ENCODE results near the gene FAAP100.

FAAP100 gene

GRCh38 chr17:81575836-81576235 lies 23.7 kb upstream of the FAAP100 start:
- Histone ChIP-seq H3K36me3 (ENCODE audit: control insufficient read depth in 1 of 2, insufficient read depth in 2 of 2, low read length in 2 of 2) (peaks cover 27 to 48% of the 10 kb centered on the region in 2 donors), H3K27ac (ENCODE audit: low read length) (no peak overlapping the region), H3K4me1 (ENCODE audit: control insufficient read depth in 1 of 2, insufficient read depth in 2 of 2, low read length in 2 of 2) (no peaks in the 10 kb centered on the region), H3K27me3 (ENCODE audit: low read depth, low read length) (no peaks in the 10 kb centered on the region), H3K9me3 (ENCODE audit: control insufficient read depth in 1 of 2, low read length in 2 of 2) (no peaks in the 10 kb centered on the region), H3K4me3 (ENCODE audit: low read depth in 1 of 2, low read length in 2 of 2) (no peak overlapping the region)

GRCh38 chr17:81574643-81574956 lies 22.4 kb upstream of the FAAP100 start:
- Histone ChIP-seq H3K27ac (ENCODE audit: low read length) (no peak overlapping the region), H3K36me3 (ENCODE audit: control insufficient read depth in 1 of 2, insufficient read depth in 2 of 2, low read length in 2 of 2) (peaks cover 32 to 49% of the 10 kb centered on the region in 2 donors)

GRCh38 chr17:81573794-81574642 lies 21.9 kb upstream of the FAAP100 start:
- no peak overlapping the region for H3K27ac ChIP-seq (ENCODE audit: low read length)
- H3K4me1 ChIP-seq (ENCODE audit: control insufficient read depth in 1 of 2, insufficient read depth in 2 of 2, low read length in 2 of 2) = no peaks in the 10 kb centered on the region
- no peak overlapping the region for H3K4me3 ChIP-seq (ENCODE audit: low read depth in 1 of 2, low read length in 2 of 2)
- peaks cover 38 to 49% of the 10 kb centered on the region in 2 donors for H3K36me3 ChIP-seq (ENCODE audit: control insufficient read depth in 1 of 2, insufficient read depth in 2 of 2, low read length in 2 of 2)
- no peaks in the 10 kb centered on the region for H3K27me3 ChIP-seq (ENCODE audit: low read depth, low read length)
- no peaks in the 10 kb centered on the region for H3K9me3 ChIP-seq (ENCODE audit: control insufficient read depth in 1 of 2, low read length in 2 of 2)

More at GRCh38 chr17:81574643-81574956, 22.4 kb upstream of the FAAP100 start:
- H3K27me3 ChIP-seq (ENCODE audit: low read depth, low read length) = no peaks in the 10 kb centered on the region
- H3K9me3 ChIP-seq (ENCODE audit: control insufficient read depth in 1 of 2, low read length in 2 of 2) = no peaks in the 10 kb centered on the region
- no peaks in the 10 kb centered on the region for H3K4me1 ChIP-seq (ENCODE audit: control insufficient read depth in 1 of 2, insufficient read depth in 2 of 2, low read length in 2 of 2)
- H3K4me3 ChIP-seq (ENCODE audit: low read depth in 1 of 2, low read length in 2 of 2) = no peak overlapping the region

GRCh38 chr17:81572563-81573168 lies 20.5 kb upstream of the FAAP100 start:
- Histone ChIP-seq H3K27me3 (ENCODE audit: low read depth, low read length) (no peaks in the 10 kb centered on the region), H3K4me1 (ENCODE audit: control insufficient read depth in 1 of 2, insufficient read depth in 2 of 2, low read length in 2 of 2) (peaks cover 0 to 10% of the 10 kb centered on the region in 2 donors), H3K4me3 (ENCODE audit: low read depth in 1 of 2, low read length in 2 of 2) (no peak overlapping the region), H3K9me3 (ENCODE audit: control insufficient read depth in 1 of 2, low read length in 2 of 2) (no peaks in the 10 kb centered on the region), H3K36me3 (ENCODE audit: control insufficient read depth in 1 of 2, insufficient read depth in 2 of 2, low read length in 2 of 2) (peaks cover 49 to 56% of the 10 kb centered on the region in 2 donors), H3K27ac (ENCODE audit: low read length) (no peak overlapping the region)

GRCh38 chr17:81570964-81571363 lies 18.8 kb upstream of the FAAP100 start:
- no peak overlapping the region for H3K4me3 ChIP-seq (ENCODE audit: low read depth in 1 of 2, low read length in 2 of 2)
- no peaks in the 10 kb centered on the region for H3K27me3 ChIP-seq (ENCODE audit: low read depth, low read length)
- H3K9me3 ChIP-seq (ENCODE audit: control insufficient read depth in 1 of 2, low read length in 2 of 2) = no peaks in the 10 kb centered on the region
- peaks cover 55 to 58% of the 10 kb centered on the region in 2 donors for H3K36me3 ChIP-seq (ENCODE audit: control insufficient read depth in 1 of 2, insufficient read depth in 2 of 2, low read length in 2 of 2)
- H3K27ac ChIP-seq (ENCODE audit: low read length) = no peak overlapping the region
- peaks cover 11 to 27% of the 10 kb centered on the region in 2 donors for H3K4me1 ChIP-seq (ENCODE audit: control insufficient read depth in 1 of 2, insufficient read depth in 2 of 2, low read length in 2 of 2)

GRCh38 chr17:81569986-81570514 lies 17.9 kb upstream of the FAAP100 start:
- Histone ChIP-seq H3K4me3 (ENCODE audit: low read depth in 1 of 2, low read length in 2 of 2) (no peak overlapping the region), H3K36me3 (ENCODE audit: control insufficient read depth in 1 of 2, insufficient read depth in 2 of 2, low read length in 2 of 2) (peaks cover 57 to 63% of the 10 kb centered on the region in 2 donors), H3K9me3 (ENCODE audit: control insufficient read depth in 1 of 2, low read length in 2 of 2) (no peaks in the 10 kb centered on the region), H3K27me3 (ENCODE audit: low read depth, low read length) (no peaks in the 10 kb centered on the region), H3K4me1 (ENCODE audit: control insufficient read depth in 1 of 2, insufficient read depth in 2 of 2, low read length in 2 of 2) (peaks cover 11 to 34% of the 10 kb centered on the region in 2 donors), H3K27ac (ENCODE audit: low read length) (no peak overlapping the region)

- no peak overlapping the region for H3K4me3 ChIP-seq (ENCODE audit: low read depth in 1 of 2, low read length in 2 of 2)
- H3K27ac ChIP-seq (ENCODE audit: low read length) = no peak overlapping the region
- H3K36me3 ChIP-seq (ENCODE audit: control insufficient read depth in 1 of 2, insufficient read depth in 2 of 2, low read length in 2 of 2) = peaks cover 62 to 67% of the 10 kb centered on the region in 2 donors
- H3K27me3 ChIP-seq (ENCODE audit: low read depth, low read length) = no peaks in the 10 kb centered on the region
- H3K4me1 ChIP-seq (ENCODE audit: control insufficient read depth in 1 of 2, insufficient read depth in 2 of 2, low read length in 2 of 2) = peaks cover 11 to 35% of the 10 kb centered on the region in 2 donors
- H3K9me3 ChIP-seq (ENCODE audit: control insufficient read depth in 1 of 2, low read length in 2 of 2) = no peaks in the 10 kb centered on the region
Observed at GRCh38 chr17:81568416-81568815, 16.3 kb upstream of the FAAP100 start.

GRCh38 chr17:81567191-81567590 lies 15.0 kb upstream of the FAAP100 start:
- peak overlapping the region; percentile 21 to 40 for H3K4me3 ChIP-seq (ENCODE audit: low read depth in 1 of 2, low read length in 2 of 2)
- H3K27ac ChIP-seq (ENCODE audit: low read length) = peak overlapping the region; percentile 78
- peaks cover 11 to 35% of the 10 kb centered on the region in 2 donors for H3K4me1 ChIP-seq (ENCODE audit: control insufficient read depth in 1 of 2, insufficient read depth in 2 of 2, low read length in 2 of 2)
- peaks cover 60 to 75% of the 10 kb centered on the region in 2 donors for H3K36me3 ChIP-seq (ENCODE audit: control insufficient read depth in 1 of 2, insufficient read depth in 2 of 2, low read length in 2 of 2)
- no peaks in the 10 kb centered on the region for H3K27me3 ChIP-seq (ENCODE audit: low read depth, low read length)
- H3K9me3 ChIP-seq (ENCODE audit: control insufficient read depth in 1 of 2, low read length in 2 of 2) = no peaks in the 10 kb centered on the region

GRCh38 chr17:81566461-81567126 lies 14.4 kb upstream of the FAAP100 start:
- Histone ChIP-seq H3K4me3 (ENCODE audit: low read depth in 1 of 2, low read length in 2 of 2) (peak overlapping the region; percentile 21 to 40), H3K27me3 (ENCODE audit: low read depth, low read length) (no peaks in the 10 kb centered on the region), H3K36me3 (ENCODE audit: control insufficient read depth in 1 of 2, insufficient read depth in 2 of 2, low read length in 2 of 2) (peaks cover 58 to 72% of the 10 kb centered on the region in 2 donors), H3K4me1 (ENCODE audit: control insufficient read depth in 1 of 2, insufficient read depth in 2 of 2, low read length in 2 of 2) (peaks cover 11 to 35% of the 10 kb centered on the region in 2 donors), H3K27ac (ENCODE audit: low read length) (peak overlapping the region; percentile 78), H3K9me3 (ENCODE audit: control insufficient read depth in 1 of 2, low read length in 2 of 2) (no peaks in the 10 kb centered on the region)

GRCh38 chr17:81565231-81565630 lies 13.1 kb upstream of the FAAP100 start:
- no peak overlapping the region for H3K4me3 ChIP-seq (ENCODE audit: low read depth in 1 of 2, low read length in 2 of 2)
- peak overlapping the region; percentile 13 for H3K27ac ChIP-seq (ENCODE audit: low read length)
- H3K4me1 ChIP-seq (ENCODE audit: control insufficient read depth in 1 of 2, insufficient read depth in 2 of 2, low read length in 2 of 2) = peaks cover 11 to 35% of the 10 kb centered on the region in 2 donors
- no peaks in the 10 kb centered on the region for H3K27me3 ChIP-seq (ENCODE audit: low read depth, low read length)
- no peaks in the 10 kb centered on the region for H3K9me3 ChIP-seq (ENCODE audit: control insufficient read depth in 1 of 2, low read length in 2 of 2)
- peaks cover 44 to 69% of the 10 kb centered on the region in 2 donors for H3K36me3 ChIP-seq (ENCODE audit: control insufficient read depth in 1 of 2, insufficient read depth in 2 of 2, low read length in 2 of 2)

GRCh38 chr17:81564778-81565177 lies 12.6 kb upstream of the FAAP100 start:
- no peak overlapping the region for H3K27ac ChIP-seq (ENCODE audit: low read length)
- peaks cover 40 to 69% of the 10 kb centered on the region in 2 donors for H3K36me3 ChIP-seq (ENCODE audit: control insufficient read depth in 1 of 2, insufficient read depth in 2 of 2, low read length in 2 of 2)
- H3K9me3 ChIP-seq (ENCODE audit: control insufficient read depth in 1 of 2, low read length in 2 of 2) = no peaks in the 10 kb centered on the region
- no peaks in the 10 kb centered on the region for H3K27me3 ChIP-seq (ENCODE audit: low read depth, low read length)
- no peak overlapping the region for H3K4me3 ChIP-seq (ENCODE audit: low read depth in 1 of 2, low read length in 2 of 2)
- H3K4me1 ChIP-seq (ENCODE audit: control insufficient read depth in 1 of 2, insufficient read depth in 2 of 2, low read length in 2 of 2) = peaks cover 11 to 35% of the 10 kb centered on the region in 2 donors

Data from muscle layer of duodenum (tissue), 2 donors.